HG02870 (cell line): ENCODE measurements around the gene METTL3.

ENCODE experiments used
- ATAC-seq: cut with Tn5 transposase; IDR thresholded peaks from one replicate; pipeline ENCODE4 v1.9.1; 2021; ENCODE audit warnings: mild to moderate bottlenecking, moderate library complexity; ENCODE audit not compliant: unreplicated experiment

Gene METTL3

DNA sequence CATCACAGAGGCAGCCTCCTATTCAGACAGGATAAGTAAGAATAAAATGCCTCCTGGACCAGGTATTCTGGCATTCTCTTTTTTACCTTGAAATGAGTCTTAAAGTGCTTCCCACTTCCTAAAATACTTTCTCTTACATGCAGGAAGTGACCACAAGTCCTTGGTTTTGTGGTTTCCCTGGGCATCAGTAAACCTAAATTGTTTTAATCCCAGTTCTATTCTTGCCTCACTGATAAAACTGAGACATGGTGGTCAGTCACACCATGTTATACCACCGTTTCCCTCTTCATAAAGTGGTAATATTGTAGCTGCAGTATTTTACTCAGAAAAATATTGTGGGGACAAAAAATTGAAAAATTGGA is 16.2 kb upstream of the METTL3 start:
- peak; percentile 8 for ATAC-seq

GRCh38 chr14:21526672-21527317 is 15.7 kb upstream of the METTL3 start:
- ATAC-seq = peak; percentile 58

DNA sequence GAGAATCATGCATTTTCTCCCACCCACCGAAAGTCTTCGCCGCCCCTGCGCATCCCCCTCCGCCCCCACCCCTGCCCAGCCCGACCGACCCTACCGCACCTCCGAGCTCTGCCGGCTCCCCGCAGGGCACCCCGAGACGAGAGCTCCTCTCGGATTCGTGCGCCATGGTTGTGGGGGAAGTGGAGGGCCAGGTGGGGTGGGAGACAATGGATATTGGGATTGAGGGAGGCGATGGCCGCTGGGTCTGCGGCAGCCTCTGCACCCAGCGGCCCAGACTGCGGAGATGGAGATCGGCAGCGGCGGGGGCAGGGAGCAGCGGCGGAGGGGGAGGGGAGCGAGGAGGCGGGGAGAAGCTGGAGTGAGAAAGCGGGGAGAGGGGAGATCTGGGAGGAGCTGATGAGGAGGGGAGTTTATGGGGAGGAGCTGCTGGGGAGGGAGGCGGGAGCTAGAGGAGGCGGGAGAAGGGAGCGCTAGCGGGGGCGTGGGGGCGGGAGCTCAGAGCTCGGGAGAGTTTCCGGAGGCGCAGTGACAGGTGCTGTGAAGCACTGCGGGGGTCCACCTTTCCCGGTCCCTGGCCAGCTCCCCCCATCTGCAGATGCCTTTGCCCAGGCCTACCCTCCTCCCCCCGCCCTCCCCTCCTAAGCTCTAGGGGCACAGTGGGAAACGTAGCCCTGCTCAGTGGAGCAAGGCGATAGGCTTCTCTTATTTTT is 15.0 kb upstream of the METTL3 start, which contains the start of gene SALL2:
Gene SALL2 (minus strand): TSS at position 385 of the 710 bp plus-strand sequence. CDS start 219 bp downstream, at position 166.
- no peak for ATAC-seq

DNA sequence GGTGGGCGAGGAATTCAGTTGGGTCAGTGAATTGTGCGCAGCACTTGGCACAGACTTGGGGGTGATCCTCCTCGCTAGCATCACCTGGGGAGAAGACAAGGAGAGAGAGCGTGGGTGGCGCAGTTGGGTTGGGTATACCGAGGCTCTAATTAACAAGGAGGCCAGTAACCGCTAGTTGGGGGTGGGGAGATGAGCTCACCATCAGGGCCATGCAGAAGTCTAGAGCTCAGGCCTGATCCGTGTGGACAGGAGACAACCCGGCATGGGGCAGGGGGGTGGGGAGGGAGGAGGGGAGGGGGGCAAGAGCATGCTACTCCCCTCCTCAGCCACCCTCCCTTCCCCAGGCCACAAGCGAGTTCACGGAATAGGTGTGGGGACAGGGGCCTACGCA is 14.4 kb upstream of the METTL3 start:
- no peak for ATAC-seq

DNA sequence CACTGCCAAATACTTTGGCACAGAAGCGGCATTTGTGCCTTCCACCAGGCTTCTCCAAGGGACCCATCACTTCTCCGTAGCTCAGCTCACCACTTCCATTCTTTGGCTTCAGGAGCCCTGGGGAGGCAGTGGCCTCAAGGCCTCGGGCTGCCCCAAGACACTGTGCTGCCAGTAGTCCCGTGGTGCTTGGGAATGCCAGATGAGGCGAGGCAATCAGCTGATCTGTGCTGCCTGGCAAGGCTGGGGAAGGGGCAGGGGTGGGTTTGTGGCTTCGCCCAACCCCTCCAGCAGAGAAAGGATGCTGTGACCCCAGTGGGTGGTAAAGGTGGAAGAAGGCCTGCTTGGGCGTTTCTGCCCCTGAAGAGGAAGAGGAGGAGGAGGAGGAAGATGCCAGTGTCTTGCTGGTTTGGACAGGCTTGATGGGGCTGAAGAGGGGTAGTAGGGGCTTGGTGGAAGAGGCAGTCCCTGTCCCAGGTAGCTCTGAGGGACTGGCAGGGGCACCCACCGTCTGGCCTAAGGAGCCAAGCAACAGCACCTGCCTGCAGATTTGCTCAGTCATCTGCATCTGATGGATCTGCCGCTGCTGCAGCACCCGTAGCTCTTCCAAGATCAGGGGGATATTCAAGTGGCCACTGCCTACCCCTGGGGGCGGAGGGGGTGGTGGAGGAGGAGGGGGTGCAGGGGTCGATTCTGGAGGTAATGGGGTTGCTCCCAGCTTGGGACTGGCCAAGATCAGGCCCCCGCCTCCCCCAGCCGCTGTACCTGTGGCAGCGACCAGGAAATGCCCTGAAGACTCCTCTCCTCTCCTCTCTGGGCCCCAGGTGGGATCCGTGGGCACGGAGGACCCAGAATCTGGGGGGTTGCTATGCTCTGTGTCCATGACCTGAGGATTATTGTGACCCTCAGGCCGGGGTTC is 13.7 kb upstream of the METTL3 start:
- ATAC-seq = no peak

GRCh38 chr14:21523203-21523602 is 12.1 kb upstream of the METTL3 start:
- no peak for ATAC-seq

- no peak for ATAC-seq
These were observed 10.4 kb upstream of the METTL3 start for GRCh38 chr14:21521501-21521900.

DNA sequence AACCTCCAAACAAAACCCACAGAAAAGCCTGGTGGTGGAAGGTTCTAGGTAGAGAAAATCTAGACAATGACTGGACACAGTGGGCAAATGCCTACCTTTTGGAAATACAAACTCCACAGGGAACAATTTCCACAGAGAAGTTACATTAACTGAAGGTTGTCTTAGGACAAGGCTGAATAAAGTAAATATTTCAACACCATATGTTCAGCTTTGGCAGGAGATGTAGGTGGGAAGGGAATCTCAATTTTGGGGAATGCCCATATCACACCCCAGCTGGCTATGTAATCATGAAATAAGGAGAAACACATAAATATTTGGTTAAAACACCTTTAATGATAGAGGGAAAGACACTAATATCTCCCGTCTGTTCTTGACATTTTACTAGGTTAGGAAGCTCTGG is 9.6 kb upstream of the METTL3 start:
- no peak for ATAC-seq

- ATAC-seq = no peak
These were observed 7.6 kb upstream of the METTL3 start for GRCh38 chr14:21518725-21519124.

DNA sequence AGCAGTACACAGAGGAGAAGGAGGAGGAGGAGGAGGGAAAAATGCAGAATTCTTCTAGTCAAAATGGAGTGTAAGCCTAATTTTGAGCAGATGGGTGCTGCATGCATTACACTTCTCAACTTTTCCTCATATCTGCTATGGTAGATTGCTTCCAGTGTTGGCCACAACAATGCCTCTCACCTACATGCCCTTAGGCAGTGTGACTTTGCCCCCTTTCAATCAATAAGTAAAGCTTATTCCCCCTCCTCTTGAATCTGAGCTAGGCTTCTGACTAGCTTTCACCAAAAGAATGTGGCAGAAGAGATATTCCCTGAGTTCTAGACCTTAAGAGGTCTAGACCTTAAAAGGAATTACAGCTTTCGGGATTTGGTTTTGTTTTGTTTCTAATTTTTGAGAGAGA is 3.2 kb upstream of the METTL3 start:
- ATAC-seq = no peak

DNA sequence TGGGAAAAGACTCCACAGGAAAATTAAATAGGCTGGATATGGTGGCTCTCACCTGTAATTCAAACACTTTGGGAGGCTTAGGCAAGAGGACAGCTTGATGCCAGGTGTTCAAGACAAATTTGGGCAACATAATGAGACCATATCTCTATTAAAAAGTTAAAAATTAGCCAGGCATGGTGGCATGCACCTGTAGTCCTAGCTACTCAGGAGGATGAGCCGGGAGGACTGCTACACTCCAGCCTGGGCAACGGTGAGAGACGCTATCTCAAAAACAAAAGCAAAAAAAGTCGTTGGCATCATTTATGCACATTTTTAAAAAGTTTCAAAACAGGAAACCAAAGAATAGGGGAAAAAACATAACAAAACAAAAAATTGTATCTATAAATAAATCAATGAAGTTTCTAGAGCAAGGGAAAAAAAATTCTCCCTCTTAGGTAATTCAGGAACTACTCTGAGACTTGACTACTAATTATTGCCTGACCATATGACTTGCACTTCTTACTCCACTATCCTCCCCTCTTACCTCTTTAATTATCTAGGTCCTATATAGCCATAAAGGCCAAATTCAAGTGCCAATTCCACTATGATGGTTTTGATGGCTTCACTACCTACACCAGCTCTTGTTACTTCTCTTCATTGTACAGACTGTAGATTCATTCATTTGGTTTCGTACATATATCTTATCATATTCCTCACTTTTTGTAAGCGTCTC is 1.6 kb downstream of the METTL3 start:
- no peak for ATAC-seq

GRCh38 chr14:21506557-21506956 is 4.6 kb downstream of the METTL3 start:
- ATAC-seq = no peak

DNA sequence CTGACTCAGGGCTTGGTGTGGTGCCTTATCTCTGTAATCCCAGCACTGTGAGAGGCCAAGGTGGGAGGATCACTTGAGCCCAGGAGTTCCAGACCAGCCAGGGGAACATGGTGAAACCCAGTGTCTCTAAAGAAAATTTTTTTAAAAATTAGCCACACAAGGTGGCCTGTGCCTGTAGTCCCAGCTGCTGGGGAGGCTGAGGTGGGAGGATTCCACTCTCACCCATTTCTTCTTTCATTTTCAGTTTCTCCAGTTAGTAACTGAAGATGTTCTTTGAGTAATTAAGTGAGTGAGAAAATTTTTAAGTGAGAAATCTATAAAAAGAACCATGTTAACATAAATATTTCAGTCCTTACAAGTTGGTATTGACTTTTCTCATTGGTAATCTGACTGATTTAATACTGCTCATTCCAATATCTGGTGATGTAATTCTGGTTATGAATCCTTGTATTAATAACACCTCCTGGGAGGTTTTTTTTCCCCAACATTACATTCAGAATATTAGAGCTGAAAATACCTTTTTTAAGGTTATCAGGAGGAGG is 6.1 kb downstream of the METTL3 start:
- peak; percentile 78 for ATAC-seq

DNA sequence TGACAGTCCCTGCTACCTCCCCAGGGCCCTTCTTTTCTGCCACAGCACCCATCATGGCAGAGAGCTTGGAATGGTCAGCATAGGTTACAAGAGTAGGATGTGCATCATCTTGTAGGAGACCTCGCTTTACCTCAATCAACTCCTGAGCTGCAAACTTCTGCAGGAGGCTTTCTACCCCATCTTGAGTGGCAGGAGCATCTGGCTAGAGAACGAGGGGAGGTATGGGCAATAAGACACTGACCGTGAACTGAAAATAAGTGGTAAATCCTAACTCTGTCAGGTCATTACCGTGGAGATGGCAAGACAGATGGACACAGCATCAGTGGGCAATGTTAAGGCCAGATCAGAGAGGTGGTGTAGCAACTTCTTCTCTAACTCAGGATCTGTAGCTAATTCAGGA is 7.8 kb downstream of the METTL3 start:
- no peak for ATAC-seq

DNA sequence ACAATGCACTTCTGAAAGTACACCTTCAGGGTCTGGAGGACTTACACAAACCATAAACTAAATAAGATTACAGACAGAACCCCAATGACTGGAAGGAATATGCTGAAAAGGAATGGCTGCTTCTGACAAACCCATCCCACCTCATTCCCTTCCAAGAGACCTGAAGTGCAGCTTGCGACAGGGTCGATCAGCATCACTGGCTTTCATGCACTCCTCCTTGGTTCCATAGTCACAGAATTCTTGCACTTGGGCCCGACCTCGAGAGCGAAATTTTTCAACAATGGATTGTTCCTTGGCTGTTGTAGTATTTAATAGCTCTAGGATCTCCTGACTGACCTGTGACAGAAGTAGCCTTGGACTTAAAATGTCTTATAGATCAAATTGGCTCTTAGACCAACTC is 9.6 kb downstream of the METTL3 start:
- ATAC-seq = no peak

- ATAC-seq = no peak
These were observed 12.3 kb downstream of the METTL3 start for GRCh38 chr14:21498540-21499526.

DNA sequence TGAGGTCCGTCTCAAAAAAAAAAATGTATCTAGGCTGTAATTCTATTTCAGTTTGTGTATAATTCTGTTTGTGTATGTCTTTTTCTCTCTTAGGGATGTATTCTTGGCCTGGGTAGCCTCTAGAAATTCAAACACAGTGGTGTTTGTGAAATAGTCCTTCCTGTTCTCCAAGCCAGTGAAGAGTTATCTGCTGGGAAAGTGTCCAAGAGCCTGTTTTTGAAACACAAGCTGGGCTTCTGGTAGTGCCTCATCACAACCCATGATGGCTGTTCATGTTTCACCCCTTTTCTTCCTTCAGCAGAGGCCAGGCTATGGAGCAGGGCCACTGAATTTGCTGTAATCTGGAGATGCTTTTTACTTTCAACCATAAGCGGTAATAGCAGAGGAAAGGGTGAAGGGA is 14.7 kb downstream of the METTL3 start:
- ATAC-seq = no peak

GRCh38 chr14:21494902-21495762 is 16.0 kb downstream of the METTL3 start:
- ATAC-seq = no peak

GRCh38 chr14:21486640-21487087 is 24.5 kb downstream of the METTL3 start:
- no peak for ATAC-seq
